ENCODE measurements around the gene ZSWIM7.

Gene ZSWIM7

GRCh38 chr17:15977894-15978293 lies 21.6 kb downstream of the ZSWIM7 start:
- no peaks in the 10 kb centered on the region for H3K79me2 ChIP-seq (ENCODE audit: control insufficient read depth, low read length)
- no peak overlapping the region for H3K27ac ChIP-seq (ENCODE audit: low read depth, low read length)
- H3K9me3 ChIP-seq (ENCODE audit: control insufficient read depth, insufficient read depth, low read length) = no peaks in the 10 kb centered on the region
- no peaks in the 10 kb centered on the region for H3K9me2 ChIP-seq (replicated peaks; ENCODE audit: control insufficient read depth, low read length)
- H3K4me2 ChIP-seq (ENCODE audit: low read length) = no peak overlapping the region
- H3K4me3 ChIP-seq (ENCODE audit: low read length) = no peak overlapping the region
- no peaks in the 10 kb centered on the region for H3K27me3 ChIP-seq (ENCODE audit: control insufficient read depth, low read length)
- H4K20me1 ChIP-seq (ENCODE audit: control insufficient read depth, insufficient read depth, low read depth, low read length) = no peaks in the 10 kb centered on the region
- peaks cover 30% of the 10 kb centered on the region for H3K36me3 ChIP-seq (ENCODE audit: control insufficient read depth, low read length)
- H3K4me1 ChIP-seq (ENCODE audit: control insufficient read depth, low read length) = peaks cover 15% of the 10 kb centered on the region
- TF ChIP-seq EZH2phosphoT487 (IDR thresholded peaks at IDR 0.05; ENCODE audit: borderline replicate concordance, low read length) (no peak), CTCF (IDR thresholded peaks at IDR 0.05; ENCODE audit: low read depth, low read length, poor library complexity, severe bottlenecking) (no peak)
- H3F3A ChIP-seq (ENCODE audit: control insufficient read depth, insufficient read depth) = peaks cover 6% of the 10 kb centered on the region; the same call in 1 of the 2 replicates

- Histone ChIP-seq H3K4me3 (ENCODE audit: low read length) (no peak overlapping the region), H3K4me1 (ENCODE audit: control insufficient read depth, low read length) (no peaks in the 10 kb centered on the region), H3K9me3 (ENCODE audit: control insufficient read depth, insufficient read depth, low read length) (no peaks in the 10 kb centered on the region), H3K36me3 (ENCODE audit: control insufficient read depth, low read length) (peaks cover 10% of the 10 kb centered on the region), H3K4me2 (ENCODE audit: low read length) (no peak overlapping the region), H3K27ac (ENCODE audit: low read depth, low read length) (no peak overlapping the region), H3K79me2 (ENCODE audit: control insufficient read depth, low read length) (no peaks in the 10 kb centered on the region), H3K9me2 (replicated peaks; ENCODE audit: control insufficient read depth, low read length) (no peaks in the 10 kb centered on the region), H4K20me1 (ENCODE audit: control insufficient read depth, insufficient read depth, low read depth, low read length) (no peaks in the 10 kb centered on the region), H3K27me3 (ENCODE audit: control insufficient read depth, low read length) (no peaks in the 10 kb centered on the region), H3F3A (ENCODE audit: control insufficient read depth, insufficient read depth) (no peaks in the 10 kb centered on the region)
- TF ChIP-seq EZH2phosphoT487 (IDR thresholded peaks at IDR 0.05; ENCODE audit: borderline replicate concordance, low read length) = no peak
- no peak for TF ChIP-seq CTCF (IDR thresholded peaks at IDR 0.05; ENCODE audit: low read depth, low read length, poor library complexity, severe bottlenecking)
These were observed 25.7 kb downstream of the ZSWIM7 start for GRCh38 chr17:15973834-15974233.

GRCh38 chr17:15973016-15973415 lies 26.5 kb downstream of the ZSWIM7 start:
- no peak overlapping the region for H3K4me2 ChIP-seq (ENCODE audit: low read length)

More at GRCh38 chr17:15973016-15973415, 26.5 kb downstream of the ZSWIM7 start:
- no peaks in the 10 kb centered on the region for H3K9me3 ChIP-seq (ENCODE audit: control insufficient read depth, insufficient read depth, low read length)
- H3K36me3 ChIP-seq (ENCODE audit: control insufficient read depth, low read length) = peaks cover 10% of the 10 kb centered on the region
- H3K4me1 ChIP-seq (ENCODE audit: control insufficient read depth, low read length) = no peaks in the 10 kb centered on the region
- no peak overlapping the region for H3K27ac ChIP-seq (ENCODE audit: low read depth, low read length)
- H3F3A ChIP-seq (ENCODE audit: control insufficient read depth, insufficient read depth) = no peaks in the 10 kb centered on the region
- no peaks in the 10 kb centered on the region for H3K79me2 ChIP-seq (ENCODE audit: control insufficient read depth, low read length)
- H4K20me1 ChIP-seq (ENCODE audit: control insufficient read depth, insufficient read depth, low read depth, low read length) = no peaks in the 10 kb centered on the region
- H3K4me3 ChIP-seq (ENCODE audit: low read length) = no peak overlapping the region
- TF ChIP-seq CTCF (IDR thresholded peaks at IDR 0.05; ENCODE audit: low read depth, low read length, poor library complexity, severe bottlenecking) (no peak), EZH2phosphoT487 (IDR thresholded peaks at IDR 0.05; ENCODE audit: borderline replicate concordance, low read length) (no peak)
- no peaks in the 10 kb centered on the region for H3K27me3 ChIP-seq (ENCODE audit: control insufficient read depth, low read length)
- H3K9me2 ChIP-seq (replicated peaks; ENCODE audit: control insufficient read depth, low read length) = no peaks in the 10 kb centered on the region

Measured in DOHH2 (cell line).